BJ (cell line): ENCODE measurements around the gene CST2. TPM values are rescaled to one million over a fixed set of nuclear protein-coding genes. Genes with fewer than 3 reads are reported as not detected.

Experiments used
- CTCF ChIA-PET: fragments of 350-600 bp; formaldehyde crosslinking; extraction: SDS; loops from one replicate; lab custom pipeline; 2021; ENCODE audit warnings: antibody characterized with exemption, inconsistent platforms; lab: Yijun Ruan, JAX
- POLR2A ChIA-PET: fragments of 300-600 bp; sonication (Branson Sonifier 250); formaldehyde crosslinking; extraction: SDS; loops from one replicate; lab custom pipeline; 2021; ENCODE audit warnings: antibody characterized with exemption; lab: Charles Lee
- DNase-seq: peaks from one replicate; pipeline ENCODE4 v3.0.0-alpha.2; 2011; ENCODE audit warnings: low read depth
- H3K27me3 ChIP-seq: 2 replicates; pipeline ENCODE4 v1.6.0; 2011; ENCODE audit warnings: low read length; ENCODE audit not compliant: control insufficient read depth, insufficient read depth
- H3K36me3 ChIP-seq: 2 replicates; pipeline ENCODE4 v1.5.1; 2011; ENCODE audit warnings: low read length; ENCODE audit not compliant: control insufficient read depth, insufficient read depth
- H3K4me3 ChIP-seq: 2 replicates; pipeline ENCODE4 v1.5.1; 2011; ENCODE audit warnings: low read depth, mild to moderate bottlenecking, control low read depth, low read length
- CTCF ChIP-seq: IDR thresholded peaks from 2 replicates; pipeline ENCODE4 v1.5.1; 2011; ENCODE audit warnings: low read depth, mild to moderate bottlenecking, control low read depth, inconsistent platforms, low read length, moderate library complexity; ENCODE audit not compliant: insufficient read depth
- polyA plus RNA-seq: library from polyadenylated mRNA; depleted of rRNA; stranded (reverse); fragments of >200 nt; gene quantifications from 2 replicates; pipeline ENCODE4 v1.2.3, GENCODE V29; 2011

Gene CST2
- polyA plus RNA-seq, 1 experiment, result not detected

GRCh38 chr20:23857962-23858595 lies 31.6 kb upstream of the CST2 start:
- ChIA-PET POLR2A (no interaction called here), CTCF (no interaction called here)
- no peak for DNase-seq
- TF ChIP-seq CTCF, result no peak
- Histone ChIP-seq H3K4me3 (no peak overlapping the region), H3K36me3 (no peaks in the 10 kb centered on the region), H3K27me3 (no peaks in the 10 kb centered on the region)

GRCh38 chr20:23856736-23857135 lies 30.2 kb upstream of the CST2 start:
- Histone ChIP-seq H3K36me3 (no peaks in the 10 kb centered on the region), H3K27me3 (no peaks in the 10 kb centered on the region), H3K4me3 (no peak overlapping the region)
- ChIA-PET CTCF (no interaction called here), POLR2A (no interaction called here)
- no peak for TF ChIP-seq CTCF
- no peak for DNase-seq

GRCh38 chr20:23856226-23856625 lies 29.7 kb upstream of the CST2 start:
- Histone ChIP-seq H3K36me3 (no peaks in the 10 kb centered on the region), H3K27me3 (no peaks in the 10 kb centered on the region), H3K4me3 (no peak overlapping the region)
- ChIA-PET POLR2A (no interaction called here), CTCF (no interaction called here)
- TF ChIP-seq CTCF, result no peak
- DNase-seq, result no peak

- TF ChIP-seq CTCF, result no peak
- DNase-seq, result no peak
- no peak overlapping the region for H3K4me3 ChIP-seq
- CTCF ChIA-PET, result interaction anchor here (0.7 kb wide), 1 partner anchor 10 kb away, joined by 3 read pairs; no protein-coding TSS in a partner anchor
- H3K27me3 ChIP-seq, result no peaks in the 10 kb centered on the region
- no peaks in the 10 kb centered on the region for H3K36me3 ChIP-seq
- POLR2A ChIA-PET, result no interaction called here
Measured at GRCh38 chr20:23841693-23842092, 15.2 kb upstream of the CST2 start.

- H3K27me3 ChIP-seq, result no peaks in the 10 kb centered on the region; the same call in 1 of the 2 replicates
- CTCF ChIA-PET, result interaction anchor here (0.8 kb wide), 1 partner anchor 10 kb away, joined by 3 read pairs; no protein-coding TSS in a partner anchor
- no peak for DNase-seq
- H3K36me3 ChIP-seq, result no peaks in the 10 kb centered on the region
- no peak overlapping the region for H3K4me3 ChIP-seq
- POLR2A ChIA-PET, result no interaction called here
- no peak for TF ChIP-seq CTCF
Measured at GRCh38 chr20:23835716-23836115, 9.2 kb upstream of the CST2 start.
